Measurements from ENCODE around the gene USP17L11. TPM values are rescaled to one million over a fixed set of nuclear protein-coding genes. Genes with fewer than 3 reads are reported as not detected.
"Not testable (repeated sequence)": the region's sequence is repeated elsewhere in the genome, so short reads cannot be mapped to it uniquely, and the experiment has no call there.

USP17L11 gene, protein sequence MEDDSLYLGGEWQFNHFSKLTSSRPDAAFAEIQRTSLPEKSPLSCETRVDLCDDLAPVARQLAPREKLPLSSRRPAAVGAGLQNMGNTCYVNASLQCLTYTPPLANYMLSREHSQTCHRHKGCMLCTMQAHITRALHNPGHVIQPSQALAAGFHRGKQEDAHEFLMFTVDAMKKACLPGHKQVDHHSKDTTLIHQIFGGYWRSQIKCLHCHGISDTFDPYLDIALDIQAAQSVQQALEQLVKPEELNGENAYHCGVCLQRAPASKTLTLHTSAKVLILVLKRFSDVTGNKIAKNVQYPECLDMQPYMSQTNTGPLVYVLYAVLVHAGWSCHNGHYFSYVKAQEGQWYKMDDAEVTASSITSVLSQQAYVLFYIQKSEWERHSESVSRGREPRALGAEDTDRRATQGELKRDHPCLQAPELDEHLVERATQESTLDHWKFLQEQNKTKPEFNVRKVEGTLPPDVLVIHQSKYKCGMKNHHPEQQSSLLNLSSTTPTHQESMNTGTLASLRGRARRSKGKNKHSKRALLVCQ
- 0.05 TPM for polyA plus RNA-seq (2013)

DNA sequence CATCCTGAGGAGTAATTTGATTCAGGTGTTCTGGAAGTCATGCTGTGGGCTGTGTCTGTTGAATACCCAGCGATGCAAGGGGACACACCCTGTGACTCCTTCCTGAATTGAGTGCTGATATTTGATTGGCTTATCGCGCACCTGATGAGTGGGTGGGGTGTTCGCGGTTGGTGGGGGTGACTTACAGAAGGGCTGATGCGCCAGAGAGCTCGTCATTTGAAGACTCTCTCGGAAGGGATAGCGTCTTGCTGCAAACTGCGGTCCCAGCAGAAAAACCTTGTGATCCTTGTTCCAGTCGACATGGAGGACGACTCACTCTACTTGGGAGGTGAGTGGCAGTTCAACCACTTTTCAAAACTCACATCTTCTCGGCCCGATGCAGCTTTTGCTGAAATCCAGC, at the start of gene USP17L11:
TSS of gene USP17L11 (plus strand) at position 301 of the 400 bp plus-strand sequence. CDS start at position 301, 0 bp downstream.
- CTCF ChIA-PET; DNase-seq; H3K27me3 ChIP-seq (replicated peaks in 2 of 5; ENCODE audit: control insufficient read depth in 4 of 5, insufficient read depth in 5 of 5, low read length in 4 of 5); H3K36me3 ChIP-seq (ENCODE audit: control insufficient read depth in 4 of 4, insufficient read depth in 4 of 4, low read length in 3 of 4); H3K27ac ChIP-seq (ENCODE audit: insufficient read depth in 1 of 2, low read depth in 1 of 2, low read length in 2 of 2, poor library complexity in 1 of 2, severe bottlenecking in 2 of 2); H3K9me3 ChIP-seq (ENCODE audit: control extremely low read depth in 1 of 5, control insufficient read depth in 4 of 5, insufficient read depth in 2 of 5, low read depth in 1 of 5, low read length in 4 of 5); POLR2A ChIA-PET; H3K4me3 ChIP-seq (ENCODE audit: control insufficient read depth in 1 of 7, extremely low read depth in 1 of 7, insufficient read depth in 4 of 7, low read depth in 2 of 7, low read length in 6 of 7); H3K4me1 ChIP-seq (ENCODE audit: control extremely low read depth in 1 of 4, control insufficient read depth in 4 of 4, insufficient read depth in 4 of 4, low read length in 3 of 4): not testable (repeated sequence)
- no CpG with 5 or more reads among the region's 14 CpGs for WGBS (ENCODE audit: insufficient coverage)

- H3K27ac ChIP-seq (ENCODE audit: insufficient read depth in 1 of 2, low read depth in 1 of 2, low read length in 2 of 2, poor library complexity in 1 of 2, severe bottlenecking in 2 of 2); POLR2A ChIA-PET; H3K36me3 ChIP-seq (ENCODE audit: control insufficient read depth in 4 of 4, insufficient read depth in 4 of 4, low read length in 3 of 4); H3K9me3 ChIP-seq (ENCODE audit: control extremely low read depth in 1 of 5, control insufficient read depth in 4 of 5, insufficient read depth in 2 of 5, low read depth in 1 of 5, low read length in 4 of 5); H3K27me3 ChIP-seq (replicated peaks in 2 of 5; ENCODE audit: control insufficient read depth in 4 of 5, insufficient read depth in 5 of 5, low read length in 4 of 5); DNase-seq; CTCF ChIA-PET; H3K4me3 ChIP-seq (ENCODE audit: control insufficient read depth in 1 of 7, extremely low read depth in 1 of 7, insufficient read depth in 4 of 7, low read depth in 2 of 7, low read length in 6 of 7); H3K4me1 ChIP-seq (ENCODE audit: control extremely low read depth in 1 of 4, control insufficient read depth in 4 of 4, insufficient read depth in 4 of 4, low read length in 3 of 4): not testable (repeated sequence)
- no CpG with 5 or more reads among the region's 8 CpGs for WGBS (ENCODE audit: insufficient coverage)
These were observed 49.2 kb upstream of the USP17L11 start for GRCh38 chr4:9165990-9166389.

DNA sequence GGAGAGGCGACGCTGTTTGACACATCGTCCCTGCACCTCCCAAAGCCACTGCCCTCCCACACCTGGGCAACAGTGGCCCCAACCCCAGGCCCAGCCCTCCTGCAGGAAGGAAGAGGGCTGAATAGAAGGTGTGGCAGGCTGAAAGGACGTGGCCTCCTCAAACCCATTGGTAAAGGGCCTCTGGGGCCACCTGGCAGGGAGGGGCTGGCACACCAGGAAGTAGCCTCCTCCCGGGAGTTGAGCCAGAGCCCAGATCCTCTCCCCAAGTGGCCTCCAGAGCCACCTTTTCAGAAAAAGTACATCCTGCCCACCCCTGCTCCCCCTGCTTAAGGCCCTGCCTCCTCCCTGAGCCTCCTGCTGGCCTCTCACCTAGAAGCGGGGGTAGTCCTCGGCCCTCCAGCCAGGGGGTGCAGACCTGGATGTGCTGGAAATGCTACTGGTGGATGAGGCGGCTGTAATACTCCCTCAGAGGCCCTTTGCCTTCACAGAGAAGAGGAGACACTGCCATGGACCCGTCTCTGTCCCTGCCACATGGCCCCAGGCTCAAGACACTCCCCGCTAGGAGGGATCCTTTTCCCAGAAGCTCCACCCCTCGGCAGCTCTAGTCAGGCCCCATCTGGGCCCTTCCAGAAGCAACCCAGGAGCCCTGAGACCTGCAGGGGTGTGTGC, 45.3 kb upstream of the USP17L11 start, which contains the start of gene FAM90A26:
TSS of gene FAM90A26 (plus strand) at position 619 of the 669 bp plus-strand sequence. CDS start 2,764 bp downstream, outside the sequence.
- POLR2A ChIA-PET; H3K4me1 ChIP-seq (ENCODE audit: control extremely low read depth in 1 of 4, control insufficient read depth in 4 of 4, insufficient read depth in 4 of 4, low read length in 3 of 4); H3K9me3 ChIP-seq (ENCODE audit: control extremely low read depth in 1 of 5, control insufficient read depth in 4 of 5, insufficient read depth in 2 of 5, low read depth in 1 of 5, low read length in 4 of 5); H3K27me3 ChIP-seq (replicated peaks in 2 of 5; ENCODE audit: control insufficient read depth in 4 of 5, insufficient read depth in 5 of 5, low read length in 4 of 5); DNase-seq; H3K4me3 ChIP-seq (ENCODE audit: control insufficient read depth in 1 of 7, extremely low read depth in 1 of 7, insufficient read depth in 4 of 7, low read depth in 2 of 7, low read length in 6 of 7); H3K36me3 ChIP-seq (ENCODE audit: control insufficient read depth in 4 of 4, insufficient read depth in 4 of 4, low read length in 3 of 4); CTCF ChIA-PET; H3K27ac ChIP-seq (ENCODE audit: insufficient read depth in 1 of 2, low read depth in 1 of 2, low read length in 2 of 2, poor library complexity in 1 of 2, severe bottlenecking in 2 of 2): not testable (repeated sequence)
- WGBS (ENCODE audit: insufficient coverage): no CpG with 5 or more reads among the region's 11 CpGs

DNA sequence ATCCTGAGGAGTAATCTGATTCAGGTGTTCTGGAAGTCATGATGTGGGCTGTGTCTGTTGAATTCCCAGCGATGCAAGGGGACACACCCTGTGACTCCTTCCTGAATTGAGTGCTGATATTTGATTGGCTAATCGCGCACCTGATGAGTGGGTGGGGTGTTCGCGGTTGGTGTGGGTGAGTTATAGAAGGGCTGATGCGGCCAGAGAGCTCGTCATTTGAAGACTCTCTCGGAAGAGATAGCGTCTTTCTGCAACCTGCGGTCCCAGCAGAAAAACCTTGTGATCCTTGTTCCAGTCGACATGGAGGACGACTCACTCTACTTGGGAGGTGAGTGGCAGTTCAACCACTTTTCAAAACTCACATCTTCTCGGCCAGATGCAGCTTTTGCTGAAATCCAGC, 4.8 kb upstream of the USP17L11 start, which contains the start of gene USP17L10:
TSS of gene USP17L10 (plus strand) at position 301 of the 400 bp plus-strand sequence. CDS start at position 301, 0 bp downstream.
- H3K4me3 ChIP-seq (ENCODE audit: control insufficient read depth in 1 of 7, extremely low read depth in 1 of 7, insufficient read depth in 4 of 7, low read depth in 2 of 7, low read length in 6 of 7); H3K27me3 ChIP-seq (replicated peaks in 2 of 5; ENCODE audit: control insufficient read depth in 4 of 5, insufficient read depth in 5 of 5, low read length in 4 of 5); H3K36me3 ChIP-seq (ENCODE audit: control insufficient read depth in 4 of 4, insufficient read depth in 4 of 4, low read length in 3 of 4); POLR2A ChIA-PET; H3K9me3 ChIP-seq (ENCODE audit: control extremely low read depth in 1 of 5, control insufficient read depth in 4 of 5, insufficient read depth in 2 of 5, low read depth in 1 of 5, low read length in 4 of 5); H3K4me1 ChIP-seq (ENCODE audit: control extremely low read depth in 1 of 4, control insufficient read depth in 4 of 4, insufficient read depth in 4 of 4, low read length in 3 of 4); H3K27ac ChIP-seq (ENCODE audit: insufficient read depth in 1 of 2, low read depth in 1 of 2, low read length in 2 of 2, poor library complexity in 1 of 2, severe bottlenecking in 2 of 2); CTCF ChIA-PET; DNase-seq: not testable (repeated sequence)
- WGBS (ENCODE audit: insufficient coverage): no CpG with 5 or more reads among the region's 13 CpGs

GRCh38 chr4:9214701-9215100, 504 bp upstream of the USP17L11 start:
- POLR2A ChIA-PET; CTCF ChIA-PET; H3K27me3 ChIP-seq (replicated peaks in 2 of 5; ENCODE audit: control insufficient read depth in 4 of 5, insufficient read depth in 5 of 5, low read length in 4 of 5); H3K4me3 ChIP-seq (ENCODE audit: control insufficient read depth in 1 of 7, extremely low read depth in 1 of 7, insufficient read depth in 4 of 7, low read depth in 2 of 7, low read length in 6 of 7); H3K4me1 ChIP-seq (ENCODE audit: control extremely low read depth in 1 of 4, control insufficient read depth in 4 of 4, insufficient read depth in 4 of 4, low read length in 3 of 4); DNase-seq; H3K9me3 ChIP-seq (ENCODE audit: control extremely low read depth in 1 of 5, control insufficient read depth in 4 of 5, insufficient read depth in 2 of 5, low read depth in 1 of 5, low read length in 4 of 5); H3K27ac ChIP-seq (ENCODE audit: insufficient read depth in 1 of 2, low read depth in 1 of 2, low read length in 2 of 2, poor library complexity in 1 of 2, severe bottlenecking in 2 of 2); H3K36me3 ChIP-seq (ENCODE audit: control insufficient read depth in 4 of 4, insufficient read depth in 4 of 4, low read length in 3 of 4): not testable (repeated sequence)
- 91% methylated on average over 8 of the region's 14 CpGs for WGBS (ENCODE audit: insufficient coverage)

- CTCF ChIA-PET; H3K4me3 ChIP-seq (ENCODE audit: control insufficient read depth in 1 of 7, extremely low read depth in 1 of 7, insufficient read depth in 4 of 7, low read depth in 2 of 7, low read length in 6 of 7); DNase-seq; H3K9me3 ChIP-seq (ENCODE audit: control extremely low read depth in 1 of 5, control insufficient read depth in 4 of 5, insufficient read depth in 2 of 5, low read depth in 1 of 5, low read length in 4 of 5); H3K27ac ChIP-seq (ENCODE audit: insufficient read depth in 1 of 2, low read depth in 1 of 2, low read length in 2 of 2, poor library complexity in 1 of 2, severe bottlenecking in 2 of 2); H3K36me3 ChIP-seq (ENCODE audit: control insufficient read depth in 4 of 4, insufficient read depth in 4 of 4, low read length in 3 of 4); POLR2A ChIA-PET; H3K4me1 ChIP-seq (ENCODE audit: control extremely low read depth in 1 of 4, control insufficient read depth in 4 of 4, insufficient read depth in 4 of 4, low read length in 3 of 4); H3K27me3 ChIP-seq (replicated peaks in 2 of 5; ENCODE audit: control insufficient read depth in 4 of 5, insufficient read depth in 5 of 5, low read length in 4 of 5): not testable (repeated sequence)
- WGBS (ENCODE audit: insufficient coverage): no CpG with 5 or more reads among the region's 13 CpGs
These were observed 4.6 kb downstream of the USP17L11 start, which contains the start of gene USP17L12 for GRCh38 chr4:9219852-9220251. Gene USP17L12 (plus strand): TSS chr4:9220152. CDS start chr4:9220152, 0 bp downstream.

DNA sequence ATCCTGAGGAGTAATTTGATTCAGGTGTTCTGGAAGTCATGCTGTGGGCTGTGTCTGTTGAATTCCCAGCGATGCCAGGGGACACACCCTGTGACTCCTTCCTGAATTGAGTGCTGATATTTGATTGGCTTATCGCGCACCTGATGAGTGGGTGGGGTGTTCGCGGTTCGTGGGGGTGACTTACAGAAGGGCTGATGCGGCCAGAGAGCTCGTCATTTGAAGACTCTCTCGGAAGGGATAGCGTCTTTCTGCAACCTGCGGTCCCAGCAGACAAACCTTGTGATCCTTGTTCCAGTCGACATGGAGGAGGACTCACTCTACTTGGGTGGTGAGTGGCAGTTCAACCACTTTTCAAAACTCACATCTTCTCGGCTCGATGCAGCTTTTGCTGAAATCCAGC, 9.4 kb downstream of the USP17L11 start, which contains the start of gene USP17L13:
TSS of gene USP17L13 (plus strand) at position 301 of the 400 bp plus-strand sequence. CDS start at position 301, 0 bp downstream.
- H3K9me3 ChIP-seq (ENCODE audit: control extremely low read depth in 1 of 5, control insufficient read depth in 4 of 5, insufficient read depth in 2 of 5, low read depth in 1 of 5, low read length in 4 of 5); H3K4me1 ChIP-seq (ENCODE audit: control extremely low read depth in 1 of 4, control insufficient read depth in 4 of 4, insufficient read depth in 4 of 4, low read length in 3 of 4); POLR2A ChIA-PET; DNase-seq; H3K4me3 ChIP-seq (ENCODE audit: control insufficient read depth in 1 of 7, extremely low read depth in 1 of 7, insufficient read depth in 4 of 7, low read depth in 2 of 7, low read length in 6 of 7); H3K27ac ChIP-seq (ENCODE audit: insufficient read depth in 1 of 2, low read depth in 1 of 2, low read length in 2 of 2, poor library complexity in 1 of 2, severe bottlenecking in 2 of 2); H3K27me3 ChIP-seq (replicated peaks in 2 of 5; ENCODE audit: control insufficient read depth in 4 of 5, insufficient read depth in 5 of 5, low read length in 4 of 5); H3K36me3 ChIP-seq (ENCODE audit: control insufficient read depth in 4 of 4, insufficient read depth in 4 of 4, low read length in 3 of 4); CTCF ChIA-PET: not testable (repeated sequence)
- WGBS (ENCODE audit: insufficient coverage): no CpG with 5 or more reads among the region's 14 CpGs

Data from common myeloid progenitor, CD34-positive (primary cell).